Measurements from ENCODE around the gene PLIN5. TPM values are rescaled to one million over a fixed set of nuclear protein-coding genes. Genes with fewer than 3 reads are reported as not detected.
A peak's percentile ranks its signal among the peaks of the same experiment; 100 is the strongest.

PLIN5 gene
- total RNA-seq, 1 donor from 2014 or later, result not detected

DNA sequence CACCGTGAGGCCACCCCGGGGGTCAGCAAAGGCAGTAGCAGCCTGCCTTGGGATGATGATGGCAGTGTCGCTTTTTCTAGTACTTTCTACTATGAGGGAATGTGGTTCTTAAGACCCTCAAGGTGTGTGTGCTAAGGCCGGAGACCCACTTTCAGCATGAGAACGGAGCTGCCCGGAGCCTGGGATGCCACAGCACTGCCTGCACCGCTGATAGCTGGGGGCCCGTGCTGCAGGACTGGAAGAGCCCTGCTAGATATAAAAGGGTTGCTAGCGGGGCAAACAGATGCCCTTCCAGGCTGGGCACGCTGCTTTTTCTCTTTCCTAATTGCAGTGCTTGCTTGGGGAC is 31.2 kb downstream of the PLIN5 start:
- H3K27ac Mint-ChIP-seq (ENCODE audit: unreplicated experiment), result no peak overlapping the region

DNA sequence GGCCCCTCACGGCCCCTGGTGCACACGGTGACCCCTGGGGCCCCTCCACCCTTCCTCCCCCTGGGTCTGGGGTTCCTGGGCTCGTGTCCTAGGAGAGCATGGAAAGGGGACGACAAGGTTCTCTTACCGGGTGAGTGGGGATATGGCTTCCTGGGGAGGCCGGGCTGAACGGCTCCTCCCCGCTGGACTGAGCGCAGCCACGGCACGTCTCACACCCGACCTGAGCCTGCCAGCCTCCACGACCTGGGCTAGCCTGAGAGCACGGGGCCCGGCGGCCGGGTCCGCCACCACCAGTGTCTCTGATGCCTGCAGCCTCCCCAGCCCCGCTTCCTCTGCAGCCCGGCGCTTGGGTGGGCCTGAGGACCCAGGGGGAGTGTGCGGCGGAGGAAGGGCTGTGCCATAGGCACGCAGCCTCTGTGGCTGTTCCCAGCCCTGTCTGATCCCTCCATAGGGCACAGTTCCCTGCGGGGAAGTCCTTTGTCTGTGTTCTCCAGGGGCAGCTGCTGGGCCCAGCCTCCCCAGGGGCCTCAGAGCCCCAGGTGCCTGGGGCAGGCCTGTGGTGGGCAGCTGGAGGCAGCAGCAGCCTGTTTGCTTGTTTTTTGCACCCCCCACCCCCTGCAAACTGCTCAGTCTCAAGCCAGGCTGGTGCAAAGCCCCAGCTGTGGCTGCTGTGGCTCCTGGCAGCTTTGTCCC is 31.7 kb downstream of the PLIN5 start:
- H3K4me1 Mint-ChIP-seq (ENCODE audit: unreplicated experiment), result peaks cover 4% of the 10 kb centered on the region
- DNase-seq (ENCODE audit: extremely low spot score, unreplicated experiment), result peak; percentile 76
- H3K9me3 Mint-ChIP-seq (ENCODE audit: unreplicated experiment), result no peaks in the 10 kb centered on the region
- H3K4me3 Mint-ChIP-seq (ENCODE audit: unreplicated experiment), result no peak overlapping the region
- no peak overlapping the region for H3K27ac Mint-ChIP-seq (ENCODE audit: unreplicated experiment)
- TF ChIP-seq, protein P1, sequence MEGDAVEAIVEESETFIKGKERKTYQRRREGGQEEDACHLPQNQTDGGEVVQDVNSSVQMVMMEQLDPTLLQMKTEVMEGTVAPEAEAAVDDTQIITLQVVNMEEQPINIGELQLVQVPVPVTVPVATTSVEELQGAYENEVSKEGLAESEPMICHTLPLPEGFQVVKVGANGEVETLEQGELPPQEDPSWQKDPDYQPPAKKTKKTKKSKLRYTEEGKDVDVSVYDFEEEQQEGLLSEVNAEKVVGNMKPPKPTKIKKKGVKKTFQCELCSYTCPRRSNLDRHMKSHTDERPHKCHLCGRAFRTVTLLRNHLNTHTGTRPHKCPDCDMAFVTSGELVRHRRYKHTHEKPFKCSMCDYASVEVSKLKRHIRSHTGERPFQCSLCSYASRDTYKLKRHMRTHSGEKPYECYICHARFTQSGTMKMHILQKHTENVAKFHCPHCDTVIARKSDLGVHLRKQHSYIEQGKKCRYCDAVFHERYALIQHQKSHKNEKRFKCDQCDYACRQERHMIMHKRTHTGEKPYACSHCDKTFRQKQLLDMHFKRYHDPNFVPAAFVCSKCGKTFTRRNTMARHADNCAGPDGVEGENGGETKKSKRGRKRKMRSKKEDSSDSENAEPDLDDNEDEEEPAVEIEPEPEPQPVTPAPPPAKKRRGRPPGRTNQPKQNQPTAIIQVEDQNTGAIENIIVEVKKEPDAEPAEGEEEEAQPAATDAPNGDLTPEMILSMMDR (IDR thresholded peaks at IDR 0.05), result no peak
- peaks cover 11% of the 10 kb centered on the region for H3K36me3 Mint-ChIP-seq (ENCODE audit: unreplicated experiment)
- H3K27me3 Mint-ChIP-seq (ENCODE audit: unreplicated experiment), result no peaks in the 10 kb centered on the region

More for the DNA sequence above, 31.2 kb downstream of the PLIN5 start:
- Mint-ChIP-seq H3K27me3 (ENCODE audit: unreplicated experiment) (no peaks in the 10 kb centered on the region), H3K9me3 (ENCODE audit: unreplicated experiment) (no peaks in the 10 kb centered on the region), H3K4me1 (ENCODE audit: unreplicated experiment) (peaks cover 4% of the 10 kb centered on the region), H3K36me3 (ENCODE audit: unreplicated experiment) (peaks cover 11% of the 10 kb centered on the region), H3K4me3 (ENCODE audit: unreplicated experiment) (no peak overlapping the region)
- TF ChIP-seq, protein P1 (IDR thresholded peaks at IDR 0.05), result no peak
- DNase-seq (ENCODE audit: extremely low spot score, unreplicated experiment), result no peak

DNA sequence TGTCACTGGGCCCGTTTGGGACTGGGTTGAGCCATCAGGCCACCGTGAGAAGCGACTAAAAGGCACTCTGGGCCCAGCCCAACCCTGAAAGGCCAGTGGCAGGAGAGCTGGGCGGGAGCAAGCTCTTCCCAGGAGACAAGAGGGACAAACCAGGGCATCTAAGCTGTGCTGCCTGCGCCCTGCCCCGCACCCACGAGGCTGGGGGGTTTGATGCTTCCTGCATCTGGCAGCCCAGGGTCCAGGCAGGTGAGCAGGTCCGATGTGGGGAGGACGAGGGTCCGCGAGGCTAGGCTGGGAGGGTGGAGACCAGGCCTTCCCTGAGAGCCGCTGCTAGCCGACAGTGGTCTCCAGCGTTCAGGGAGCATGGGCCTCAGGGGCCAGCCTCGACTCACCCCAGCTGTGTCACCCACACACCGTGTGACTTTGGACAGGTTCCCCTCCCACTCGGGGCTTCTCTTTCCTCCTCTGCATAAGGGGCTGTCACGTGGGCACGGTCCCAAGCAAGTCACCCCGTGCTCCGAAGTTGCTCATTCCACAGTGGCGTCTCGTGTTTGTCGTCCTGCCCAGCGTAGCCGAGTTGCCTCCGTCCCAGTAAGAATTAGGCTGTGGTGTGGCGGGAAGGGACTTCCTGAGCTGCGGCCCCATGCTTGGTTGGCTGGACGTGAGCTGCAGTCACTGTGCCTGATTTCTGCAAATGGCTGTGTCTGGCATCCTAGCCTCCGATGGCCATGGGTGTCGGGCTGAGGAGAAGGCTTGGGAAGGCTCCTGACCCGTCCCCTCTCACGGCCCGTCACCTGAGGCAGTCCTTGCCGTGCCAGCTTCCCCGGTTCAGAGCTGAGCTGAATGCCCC is 32.5 kb downstream of the PLIN5 start:
- TF ChIP-seq, protein P1 (IDR thresholded peaks at IDR 0.05), result no peak
- H3K4me1 Mint-ChIP-seq (ENCODE audit: unreplicated experiment), result peaks cover 4% of the 10 kb centered on the region
- H3K27me3 Mint-ChIP-seq (ENCODE audit: unreplicated experiment), result no peaks in the 10 kb centered on the region
- peak; percentile 83 for DNase-seq (ENCODE audit: extremely low spot score, unreplicated experiment)
- peaks cover 12% of the 10 kb centered on the region for H3K36me3 Mint-ChIP-seq (ENCODE audit: unreplicated experiment)
- H3K27ac Mint-ChIP-seq (ENCODE audit: unreplicated experiment), result no peak overlapping the region
- H3K4me3 Mint-ChIP-seq (ENCODE audit: unreplicated experiment), result no peak overlapping the region
- no peaks in the 10 kb centered on the region for H3K9me3 Mint-ChIP-seq (ENCODE audit: unreplicated experiment)

DNA sequence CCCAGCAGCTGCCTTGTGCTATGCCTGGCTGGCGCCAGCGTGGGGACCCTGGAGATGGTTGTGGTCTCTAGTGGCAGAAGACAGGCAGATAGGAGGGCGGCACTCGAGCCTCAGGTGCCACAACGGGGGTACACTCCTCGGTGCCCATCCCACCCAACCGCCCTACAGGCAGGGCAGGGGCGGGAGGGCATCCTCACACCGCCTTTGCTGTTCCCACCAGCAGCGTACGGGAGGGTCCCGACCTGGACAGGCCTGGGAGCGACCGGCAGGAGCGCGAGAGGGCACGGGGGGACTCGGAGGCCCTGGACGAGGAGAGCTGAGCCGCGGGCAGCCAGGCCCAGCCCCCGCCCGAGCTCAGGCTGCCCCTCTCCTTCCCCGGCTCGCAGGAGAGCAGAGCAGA is 33.3 kb downstream of the PLIN5 start:
- H3K36me3 Mint-ChIP-seq (ENCODE audit: unreplicated experiment), result peaks cover 12% of the 10 kb centered on the region
- peak; percentile 84 for DNase-seq (ENCODE audit: extremely low spot score, unreplicated experiment)
- H3K27me3 Mint-ChIP-seq (ENCODE audit: unreplicated experiment), result no peaks in the 10 kb centered on the region
- no peak overlapping the region for H3K4me3 Mint-ChIP-seq (ENCODE audit: unreplicated experiment)
- H3K9me3 Mint-ChIP-seq (ENCODE audit: unreplicated experiment), result no peaks in the 10 kb centered on the region
- TF ChIP-seq, protein P1 (IDR thresholded peaks at IDR 0.05), result no peak
- peaks cover 4% of the 10 kb centered on the region for H3K4me1 Mint-ChIP-seq (ENCODE audit: unreplicated experiment)
- no peak overlapping the region for H3K27ac Mint-ChIP-seq (ENCODE audit: unreplicated experiment)
